Ectodermal cell (in vitro differentiated cells): ENCODE results near the gene DAAM2.

ENCODE experiments used
- H3K27ac ChIP-seq: 2 replicates; pipeline ENCODE4 v1.7.0; 2013; ENCODE audit warnings: mild to moderate bottlenecking, low read depth, low read length; ENCODE audit not compliant: insufficient read depth, poor library complexity, severe bottlenecking
- H3K27me3 ChIP-seq: 2 replicates; pipeline ENCODE4 v1.7.0; 2013; ENCODE audit warnings: mild to moderate bottlenecking, low read length; ENCODE audit not compliant: insufficient read depth, control insufficient read depth, poor library complexity, severe bottlenecking
- H3K36me3 ChIP-seq: one replicate; pipeline ENCODE4 v1.7.0; 2013; ENCODE audit warnings: low read length; ENCODE audit not compliant: control insufficient read depth, insufficient read depth
- H3K4me1 ChIP-seq: one replicate; pipeline ENCODE4 v1.7.0; 2013; ENCODE audit warnings: low read length; ENCODE audit not compliant: control insufficient read depth, insufficient read depth
- H3K4me3 ChIP-seq: 2 replicates; pipeline ENCODE4 v1.7.0; 2013; ENCODE audit warnings: low read depth, low read length, control low read depth; ENCODE audit not compliant: insufficient read depth
- H3K9me3 ChIP-seq: 2 replicates; pipeline ENCODE4 v1.7.0; 2013; ENCODE audit warnings: mild to moderate bottlenecking, low read length, moderate library complexity; ENCODE audit not compliant: control insufficient read depth
- WGBS, 2 experiments: methylation state at CpG; one replicate each; pipeline ENCODE4 v1.1.7; 2013; ENCODE audit warnings: missing lambda C conversion rate in 2 of 2; 5-methylcytosine and 5-hydroxymethylcytosine counted together

The DAAM2 gene

GRCh38 chr6:39765508-39766065, 26.6 kb upstream of the DAAM2 start:
- Histone ChIP-seq H3K4me1 (no peaks in the 10 kb centered on the region), H3K36me3 (no peaks in the 10 kb centered on the region), H3K27ac (no peak overlapping the region), H3K9me3 (no peaks in the 10 kb centered on the region), H3K4me3 (no peak overlapping the region), H3K27me3 (no peaks in the 10 kb centered on the region)
- WGBS, 2 experiments = 92 to 94% methylated on average over 2 to 3 of the region's 3 CpGs

GRCh38 chr6:39769012-39769411, 23.2 kb upstream of the DAAM2 start:
- no peak overlapping the region for H3K27ac ChIP-seq
- no peaks in the 10 kb centered on the region for H3K36me3 ChIP-seq
- WGBS, 2 experiments = 93 to 98% methylated on average over 5 of the region's 5 CpGs
- no peaks in the 10 kb centered on the region for H3K27me3 ChIP-seq
- H3K4me3 ChIP-seq = no peak overlapping the region
- H3K4me1 ChIP-seq = no peaks in the 10 kb centered on the region
- no peaks in the 10 kb centered on the region for H3K9me3 ChIP-seq

GRCh38 chr6:39770446-39770845, 21.7 kb upstream of the DAAM2 start:
- 89 to 90% methylated on average over 4 of the region's 4 CpGs for WGBS, 2 experiments
- H3K4me3 ChIP-seq = no peak overlapping the region
- H3K27ac ChIP-seq = no peak overlapping the region
- H3K36me3 ChIP-seq = no peaks in the 10 kb centered on the region
- no peaks in the 10 kb centered on the region for H3K27me3 ChIP-seq
- no peaks in the 10 kb centered on the region for H3K4me1 ChIP-seq
- no peaks in the 10 kb centered on the region for H3K9me3 ChIP-seq

- WGBS, 2 experiments = 95 to 97% methylated on average over 5 of the region's 6 CpGs
- peaks cover 5% of the 10 kb centered on the region for H3K4me1 ChIP-seq
These were observed 19.5 kb upstream of the DAAM2 start for GRCh38 chr6:39772559-39773273.

GRCh38 chr6:39773782-39774181, 18.4 kb upstream of the DAAM2 start:
- H3K27ac ChIP-seq = no peak overlapping the region
- WGBS, 2 experiments = 91 to 93% methylated on average over 2 of the region's 2 CpGs
- H3K27me3 ChIP-seq = no peaks in the 10 kb centered on the region
- H3K9me3 ChIP-seq = no peaks in the 10 kb centered on the region
- no peaks in the 10 kb centered on the region for H3K36me3 ChIP-seq
- H3K4me1 ChIP-seq = peaks cover 5% of the 10 kb centered on the region
- H3K4me3 ChIP-seq = no peak overlapping the region

More at GRCh38 chr6:39772559-39773273, 19.5 kb upstream of the DAAM2 start:
- no peak overlapping the region for H3K4me3 ChIP-seq
- H3K9me3 ChIP-seq = no peaks in the 10 kb centered on the region
- H3K36me3 ChIP-seq = no peaks in the 10 kb centered on the region
- no peaks in the 10 kb centered on the region for H3K27me3 ChIP-seq
- H3K27ac ChIP-seq = no peak overlapping the region

GRCh38 chr6:39776581-39776980, 15.6 kb upstream of the DAAM2 start:
- Histone ChIP-seq H3K27ac (no peak overlapping the region), H3K9me3 (no peaks in the 10 kb centered on the region), H3K4me3 (no peak overlapping the region), H3K36me3 (no peaks in the 10 kb centered on the region), H3K27me3 (no peaks in the 10 kb centered on the region), H3K4me1 (peaks cover 5% of the 10 kb centered on the region)
- 68 to 79% methylated on average over 1 to 2 of the region's 2 CpGs for WGBS, 2 experiments

GRCh38 chr6:39777218-39777617, 15.0 kb upstream of the DAAM2 start:
- H3K27ac ChIP-seq = peak overlapping the region; percentile 58
- no peak overlapping the region for H3K4me3 ChIP-seq
- no peaks in the 10 kb centered on the region for H3K36me3 ChIP-seq
- no peaks in the 10 kb centered on the region for H3K27me3 ChIP-seq
- peaks cover 5% of the 10 kb centered on the region for H3K4me1 ChIP-seq
- 57 to 61% methylated on average over 10 of the region's 10 CpGs for WGBS, 2 experiments
- no peaks in the 10 kb centered on the region for H3K9me3 ChIP-seq

- no peak overlapping the region for H3K27ac ChIP-seq
These were observed 14.5 kb upstream of the DAAM2 start for GRCh38 chr6:39777661-39778060.

GRCh38 chr6:39778581-39779255, 13.5 kb upstream of the DAAM2 start:
- no peak overlapping the region for H3K4me3 ChIP-seq
- no peaks in the 10 kb centered on the region for H3K9me3 ChIP-seq
- WGBS, 2 experiments = 83 to 86% methylated on average over 2 of the region's 2 CpGs
- no peaks in the 10 kb centered on the region for H3K27me3 ChIP-seq
- peaks cover 5% of the 10 kb centered on the region for H3K4me1 ChIP-seq
- H3K27ac ChIP-seq = no peak overlapping the region
- no peaks in the 10 kb centered on the region for H3K36me3 ChIP-seq

More at GRCh38 chr6:39777661-39778060, 14.5 kb upstream of the DAAM2 start:
- Histone ChIP-seq H3K4me1 (peaks cover 5% of the 10 kb centered on the region), H3K36me3 (no peaks in the 10 kb centered on the region), H3K9me3 (no peaks in the 10 kb centered on the region), H3K4me3 (no peak overlapping the region), H3K27me3 (no peaks in the 10 kb centered on the region)
- WGBS, 2 experiments = 95 to 96% methylated on average over 4 of the region's 4 CpGs

- WGBS, 2 experiments = 95 to 96% methylated on average over 2 of the region's 2 CpGs
- Histone ChIP-seq H3K27ac (no peak overlapping the region), H3K27me3 (no peaks in the 10 kb centered on the region), H3K4me3 (no peak overlapping the region), H3K36me3 (no peaks in the 10 kb centered on the region), H3K9me3 (no peaks in the 10 kb centered on the region), H3K4me1 (no peaks in the 10 kb centered on the region)
These were observed 6.9 kb upstream of the DAAM2 start for GRCh38 chr6:39785281-39785680.
